ENCODE measurements around the gene PDE4B.

GRCh38 chr1:65812065-65812464, 19.4 kb downstream of the PDE4B start:
- TF ChIP-seq CTCF (IDR thresholded peaks at IDR 0.05; ENCODE audit: poor library complexity, severe bottlenecking) (no peak), REST (IDR thresholded peaks at IDR 0.05; ENCODE audit: borderline replicate concordance) (no peak), POLR2AphosphoS5 (IDR thresholded peaks at IDR 0.05) (no peak), EP300 (conservative IDR thresholded peaks at IDR 0.05; ENCODE audit: poor library complexity, severe bottlenecking) (no peak), EZH2 (IDR thresholded peaks at IDR 0.05; ENCODE audit: borderline replicate concordance, insufficient read depth, low read length, poor library complexity, severe bottlenecking) (no peak)

All from neural cell (in vitro differentiated cells).